ENCODE results near the gene CASK.
"Not testable (repeated sequence)": the region's sequence is repeated elsewhere in the genome, so short reads cannot be mapped to it uniquely, and the experiment has no call there.

CASK gene

GRCh38 chrX:41518841-41519220, 404.5 kb downstream of the CASK start:
- no peaks in the 10 kb centered on the region for H3K27me3 ChIP-seq (ENCODE audit: control insufficient read depth, insufficient read depth, low read length)
- H3K27ac ChIP-seq (ENCODE audit: low read depth, low read length), result no peak overlapping the region
- no peaks in the 10 kb centered on the region for H3K4me1 ChIP-seq (ENCODE audit: control insufficient read depth, insufficient read depth, low read length)
- no peak overlapping the region for H3K4me3 ChIP-seq (ENCODE audit: low read length)
- H3K9ac ChIP-seq (ENCODE audit: low read length), result no peak overlapping the region
- H3K36me3 ChIP-seq (ENCODE audit: control insufficient read depth, insufficient read depth, low read length), result no peaks in the 10 kb centered on the region

- H3K36me3 ChIP-seq (ENCODE audit: control insufficient read depth, insufficient read depth, low read length), result no peaks in the 10 kb centered on the region
- H3K9ac ChIP-seq (ENCODE audit: low read length), result no peak overlapping the region
- no peaks in the 10 kb centered on the region for H3K4me1 ChIP-seq (ENCODE audit: control insufficient read depth, insufficient read depth, low read length)
- no peak overlapping the region for H3K27ac ChIP-seq (ENCODE audit: low read depth, low read length)
- no peaks in the 10 kb centered on the region for H3K27me3 ChIP-seq (ENCODE audit: control insufficient read depth, insufficient read depth, low read length)
- H3K4me3 ChIP-seq (ENCODE audit: low read length), result no peak overlapping the region
Observed at GRCh38 chrX:41518127-41518840, 405.1 kb downstream of the CASK start.

GRCh38 chrX:41516999-41517765, 406.2 kb downstream of the CASK start:
- Histone ChIP-seq H3K27ac (ENCODE audit: low read depth, low read length) (no peak overlapping the region), H3K36me3 (ENCODE audit: control insufficient read depth, insufficient read depth, low read length) (no peaks in the 10 kb centered on the region), H3K9ac (ENCODE audit: low read length) (no peak overlapping the region), H3K4me1 (ENCODE audit: control insufficient read depth, insufficient read depth, low read length) (no peaks in the 10 kb centered on the region), H3K4me3 (ENCODE audit: low read length) (no peak overlapping the region), H3K27me3 (ENCODE audit: control insufficient read depth, insufficient read depth, low read length) (no peaks in the 10 kb centered on the region)

- no peak overlapping the region for H3K9ac ChIP-seq (ENCODE audit: low read length)
- no peaks in the 10 kb centered on the region for H3K4me1 ChIP-seq (ENCODE audit: control insufficient read depth, insufficient read depth, low read length)
- no peak overlapping the region for H3K27ac ChIP-seq (ENCODE audit: low read depth, low read length)
- H3K4me3 ChIP-seq (ENCODE audit: low read length), result no peak overlapping the region
- no peaks in the 10 kb centered on the region for H3K27me3 ChIP-seq (ENCODE audit: control insufficient read depth, insufficient read depth, low read length)
- no peaks in the 10 kb centered on the region for H3K36me3 ChIP-seq (ENCODE audit: control insufficient read depth, insufficient read depth, low read length)
Observed at GRCh38 chrX:41516456-41516855, 406.9 kb downstream of the CASK start.

- Histone ChIP-seq H3K4me1 (ENCODE audit: control insufficient read depth, insufficient read depth, low read length) (no peaks in the 10 kb centered on the region), H3K36me3 (ENCODE audit: control insufficient read depth, insufficient read depth, low read length) (no peaks in the 10 kb centered on the region), H3K27me3 (ENCODE audit: control insufficient read depth, insufficient read depth, low read length) (no peaks in the 10 kb centered on the region), H3K9ac (ENCODE audit: low read length) (no peak overlapping the region), H3K4me3 (ENCODE audit: low read length) (no peak overlapping the region), H3K27ac (ENCODE audit: low read depth, low read length) (no peak overlapping the region)
Observed at GRCh38 chrX:41515376-41515775, 408.0 kb downstream of the CASK start.

- Histone ChIP-seq H3K9ac (ENCODE audit: low read length) (no peak overlapping the region), H3K27ac (ENCODE audit: low read depth, low read length) (no peak overlapping the region)
Observed at GRCh38 chrX:41514179-41514578, 409.2 kb downstream of the CASK start.

GRCh38 chrX:41512853-41513252, 410.5 kb downstream of the CASK start:
- H3K27me3 ChIP-seq (ENCODE audit: control insufficient read depth, insufficient read depth, low read length); H3K36me3 ChIP-seq (ENCODE audit: control insufficient read depth, insufficient read depth, low read length); H3K27ac ChIP-seq (ENCODE audit: low read depth, low read length); H3K9ac ChIP-seq (ENCODE audit: low read length); H3K4me3 ChIP-seq (ENCODE audit: low read length); H3K4me1 ChIP-seq (ENCODE audit: control insufficient read depth, insufficient read depth, low read length): not testable (repeated sequence)

More at GRCh38 chrX:41514179-41514578, 409.2 kb downstream of the CASK start:
- H3K27me3 ChIP-seq (ENCODE audit: control insufficient read depth, insufficient read depth, low read length), result no peaks in the 10 kb centered on the region
- no peaks in the 10 kb centered on the region for H3K36me3 ChIP-seq (ENCODE audit: control insufficient read depth, insufficient read depth, low read length)
- H3K4me1 ChIP-seq (ENCODE audit: control insufficient read depth, insufficient read depth, low read length), result no peaks in the 10 kb centered on the region
- H3K4me3 ChIP-seq (ENCODE audit: low read length), result no peak overlapping the region

- H3K4me3 ChIP-seq (ENCODE audit: low read length), result no peak overlapping the region
- no peak overlapping the region for H3K27ac ChIP-seq (ENCODE audit: low read depth, low read length)
- no peaks in the 10 kb centered on the region for H3K27me3 ChIP-seq (ENCODE audit: control insufficient read depth, insufficient read depth, low read length)
- H3K9ac ChIP-seq (ENCODE audit: low read length), result no peak overlapping the region
- no peaks in the 10 kb centered on the region for H3K36me3 ChIP-seq (ENCODE audit: control insufficient read depth, insufficient read depth, low read length)
- H3K4me1 ChIP-seq (ENCODE audit: control insufficient read depth, insufficient read depth, low read length), result no peaks in the 10 kb centered on the region
Observed at GRCh38 chrX:41512394-41512793, 411.0 kb downstream of the CASK start.

GRCh38 chrX:41507919-41508318, 415.4 kb downstream of the CASK start:
- Histone ChIP-seq H3K9ac (ENCODE audit: low read length) (no peak overlapping the region), H3K4me1 (ENCODE audit: control insufficient read depth, insufficient read depth, low read length) (no peaks in the 10 kb centered on the region), H3K4me3 (ENCODE audit: low read length) (no peak overlapping the region), H3K27ac (ENCODE audit: low read depth, low read length) (no peak overlapping the region), H3K27me3 (ENCODE audit: control insufficient read depth, insufficient read depth, low read length) (no peaks in the 10 kb centered on the region), H3K36me3 (ENCODE audit: control insufficient read depth, insufficient read depth, low read length) (no peaks in the 10 kb centered on the region)

- H3K9ac ChIP-seq (ENCODE audit: low read length), result no peak overlapping the region
- no peaks in the 10 kb centered on the region for H3K27me3 ChIP-seq (ENCODE audit: control insufficient read depth, insufficient read depth, low read length)
- no peaks in the 10 kb centered on the region for H3K36me3 ChIP-seq (ENCODE audit: control insufficient read depth, insufficient read depth, low read length)
- H3K27ac ChIP-seq (ENCODE audit: low read depth, low read length), result no peak overlapping the region
- H3K4me3 ChIP-seq (ENCODE audit: low read length), result no peak overlapping the region
- no peaks in the 10 kb centered on the region for H3K4me1 ChIP-seq (ENCODE audit: control insufficient read depth, insufficient read depth, low read length)
Observed at GRCh38 chrX:41502004-41502403, 421.4 kb downstream of the CASK start.

GRCh38 chrX:41499984-41500383, 423.4 kb downstream of the CASK start:
- Histone ChIP-seq H3K36me3 (ENCODE audit: control insufficient read depth, insufficient read depth, low read length) (no peaks in the 10 kb centered on the region), H3K27me3 (ENCODE audit: control insufficient read depth, insufficient read depth, low read length) (no peaks in the 10 kb centered on the region), H3K9ac (ENCODE audit: low read length) (no peak overlapping the region), H3K27ac (ENCODE audit: low read depth, low read length) (no peak overlapping the region), H3K4me3 (ENCODE audit: low read length) (no peak overlapping the region), H3K4me1 (ENCODE audit: control insufficient read depth, insufficient read depth, low read length) (no peaks in the 10 kb centered on the region)

- no peak overlapping the region for H3K27ac ChIP-seq (ENCODE audit: low read depth, low read length)
- no peaks in the 10 kb centered on the region for H3K4me1 ChIP-seq (ENCODE audit: control insufficient read depth, insufficient read depth, low read length)
- no peaks in the 10 kb centered on the region for H3K36me3 ChIP-seq (ENCODE audit: control insufficient read depth, insufficient read depth, low read length)
- H3K4me3 ChIP-seq (ENCODE audit: low read length), result no peak overlapping the region
- no peak overlapping the region for H3K9ac ChIP-seq (ENCODE audit: low read length)
- no peaks in the 10 kb centered on the region for H3K27me3 ChIP-seq (ENCODE audit: control insufficient read depth, insufficient read depth, low read length)
Observed at GRCh38 chrX:41499195-41499594, 424.2 kb downstream of the CASK start.

Data from rectal smooth muscle tissue (tissue), 1 donor.